Measurements from ENCODE around the gene HMGCS1. TPM values are rescaled to one million over a fixed set of nuclear protein-coding genes. Genes with fewer than 3 reads are reported as not detected.
A peak's percentile ranks its signal among the peaks of the same experiment; 100 is the strongest.
"Not testable (repeated sequence)": the region's sequence is repeated elsewhere in the genome, so short reads cannot be mapped to it uniquely, and the experiment has no call there.

HMGCS1 gene
- total and polyA plus RNA-seq, 7 experiments from 2014 or later = 8.9 to 77.5 (median 34.6) TPM

GRCh38 chr5:43309637-43310036, 3.6 kb downstream of the HMGCS1 start:
- ATAC-seq (no peak), DNase-seq (no peak)
- Mint-ChIP-seq H3K4me1 (peaks cover 19 to 79% (median 45%) of the 10 kb centered on the region in 7 donors), H3K4me3 (peak overlapping the region in 2 of 10 donors; percentile 21 to 42), H3K9me3 (peaks cover 0 to 7% (median 0%) of the 10 kb centered on the region in 11 donors), H3K36me3 (peaks cover 0 to 17% (median 0%) of the 10 kb centered on the region in 5 donors), H3K27ac (peak overlapping the region in 1 of 9 donors; percentile 20), H3K27me3 (peaks cover 0 to 2% (median 0%) of the 10 kb centered on the region in 5 donors)
- Histone ChIP-seq H3K4me3 (ENCODE audit: low read length) (no peak overlapping the region), H3K9me3 (ENCODE audit: control insufficient read depth in 2 of 3, low read length in 3 of 3) (no peaks in the 10 kb centered on the region), H3K27me3 (ENCODE audit: control insufficient read depth in 2 of 2, insufficient read depth in 2 of 2, low read length in 2 of 2) (no peaks in the 10 kb centered on the region), H3K27ac (ENCODE audit: low read depth, low read length) (no peak overlapping the region), H3K4me1 (ENCODE audit: control insufficient read depth in 2 of 2, insufficient read depth in 2 of 2, low read length in 2 of 2) (peaks cover 12 to 14% of the 10 kb centered on the region in 2 donors), H3K36me3 (ENCODE audit: control insufficient read depth in 2 of 3, insufficient read depth in 3 of 3, low read length in 3 of 3) (peaks cover 0 to 5% (median 0%) of the 10 kb centered on the region in 3 experiments)
- POLR2A ChIA-PET = no interaction called here
- CTCF ChIA-PET = no interaction called here
- intact Hi-C loops (cut with micrococcal nuclease) = loop anchor here (5.0 to 10.0 kb wide), 4 partner anchors 115 to 1405 kb away; partner anchors contain the start of genes FBXO4 (in 1 of the 2), NIM1K (in 1 of the 2), NNT (in 1 of the 2) and RIMOC1 (in 1 of the 2)

GRCh38 chr5:43309122-43309521, 4.1 kb downstream of the HMGCS1 start:
- intact Hi-C loops (cut with micrococcal nuclease) = no loop called here
- peaks cover 0 to 2% (median 0%) of the 10 kb centered on the region in 5 donors for H3K27me3 Mint-ChIP-seq
- peaks cover 0 to 17% (median 0%) of the 10 kb centered on the region in 5 donors for H3K36me3 Mint-ChIP-seq
- no peaks in the 10 kb centered on the region for H3K9me3 ChIP-seq (ENCODE audit: control insufficient read depth in 2 of 3, low read length in 3 of 3)
- no peaks in the 10 kb centered on the region for H3K27me3 ChIP-seq (ENCODE audit: control insufficient read depth in 2 of 2, insufficient read depth in 2 of 2, low read length in 2 of 2)
- H3K4me3 Mint-ChIP-seq = peak overlapping the region in 1 of 10 donors; percentile 21
- H3K4me3 ChIP-seq (ENCODE audit: low read length) = no peak overlapping the region
- ATAC-seq (no peak), DNase-seq (no peak)
- peak overlapping the region in 2 of 9 donors; percentile 16 to 20 for H3K27ac Mint-ChIP-seq
- H3K36me3 ChIP-seq (ENCODE audit: control insufficient read depth in 2 of 3, insufficient read depth in 3 of 3, low read length in 3 of 3) = peaks cover 0 to 5% (median 0%) of the 10 kb centered on the region in 3 experiments
- H3K27ac ChIP-seq (ENCODE audit: low read depth, low read length) = no peak overlapping the region
- peaks cover 20 to 79% (median 50%) of the 10 kb centered on the region in 7 donors for H3K4me1 Mint-ChIP-seq
- H3K4me1 ChIP-seq (ENCODE audit: control insufficient read depth in 2 of 2, insufficient read depth in 2 of 2, low read length in 2 of 2) = peaks cover 12 to 19% of the 10 kb centered on the region in 2 donors
- CTCF ChIA-PET = interaction anchor here (0.6 to 1.5 kb wide), 2 partner anchors 146 to 203 kb away, joined by 3 read pairs; no protein-coding TSS in a partner anchor
- peaks cover 0 to 3% (median 0%) of the 10 kb centered on the region in 11 donors for H3K9me3 Mint-ChIP-seq
- POLR2A ChIA-PET = no interaction called here

- H3K27me3 Mint-ChIP-seq; H3K27me3 ChIP-seq (ENCODE audit: control insufficient read depth in 2 of 2, insufficient read depth in 2 of 2, low read length in 2 of 2); H3K9me3 Mint-ChIP-seq; H3K9me3 ChIP-seq (ENCODE audit: control insufficient read depth in 2 of 3, low read length in 3 of 3); ATAC-seq; H3K4me3 Mint-ChIP-seq; H3K27ac ChIP-seq (ENCODE audit: low read depth, low read length); DNase-seq; H3K4me3 ChIP-seq (ENCODE audit: low read length); H3K36me3 ChIP-seq (ENCODE audit: control insufficient read depth in 2 of 3, insufficient read depth in 3 of 3, low read length in 3 of 3): not testable (repeated sequence)
- ChIA-PET POLR2A (interaction anchor here (1.6 kb wide), 2 partner anchors 177 to 185 kb away, joined by 4 to 7 read pairs; partner anchors contain the start of gene TMEM267), CTCF (interaction anchor here (0.7 to 1.8 kb wide), 4 partner anchors 186 to 398 kb away, joined by 3 to 6 read pairs (median 4); partner anchors contain the start of gene ZNF131)
- H3K4me1 ChIP-seq (ENCODE audit: control insufficient read depth in 2 of 2, insufficient read depth in 2 of 2, low read length in 2 of 2) = peaks cover 4 to 13% of the 10 kb centered on the region in 2 donors
- Mint-ChIP-seq H3K36me3 (peaks cover 4 to 26% (median 8%) of the 10 kb centered on the region in 5 donors), H3K4me1 (peaks cover 19 to 82% (median 51%) of the 10 kb centered on the region in 7 donors), H3K27ac (peak overlapping the region in 4 of 9 donors; percentile 20 to 72 (median 38))
- intact Hi-C loops (cut with micrococcal nuclease) = loop anchor here (1.0 to 2.0 kb wide), 4 partner anchors 80 to 395 kb away; no protein-coding TSS in a partner anchor
Observed at GRCh38 chr5:43306954-43307353, 6.3 kb downstream of the HMGCS1 start.

GRCh38 chr5:43305948-43306565, 7.2 kb downstream of the HMGCS1 start:
- CTCF ChIA-PET = interaction anchor here (0.5 to 1.8 kb wide), 8 partner anchors 136 to 397 kb away, joined by 3 to 6 read pairs (median 4); partner anchors contain the start of genes TMEM267 and ZNF131
- no peak overlapping the region for H3K27ac ChIP-seq (ENCODE audit: low read depth, low read length)

GRCh38 chr5:43304525-43304924, 8.7 kb downstream of the HMGCS1 start:
- ChIA-PET POLR2A (interaction anchor here (1.7 kb wide), 1 partner anchor 8 kb away, joined by 9 read pairs; the partner anchor contains the start of gene HMGCS1), CTCF (interaction anchor here (0.5 to 1.7 kb wide), 4 partner anchors 93 to 393 kb away, joined by 3 to 5 read pairs (median 4); no protein-coding TSS in a partner anchor)
- Histone ChIP-seq H3K4me3 (ENCODE audit: low read length) (no peak overlapping the region), H3K36me3 (ENCODE audit: control insufficient read depth in 2 of 3, insufficient read depth in 3 of 3, low read length in 3 of 3) (no peaks in the 10 kb centered on the region), H3K9me3 (ENCODE audit: control insufficient read depth in 2 of 3, low read length in 3 of 3) (no peaks in the 10 kb centered on the region), H3K27ac (ENCODE audit: low read depth, low read length) (no peak overlapping the region), H3K27me3 (ENCODE audit: control insufficient read depth in 2 of 2, insufficient read depth in 2 of 2, low read length in 2 of 2) (no peaks in the 10 kb centered on the region), H3K4me1 (ENCODE audit: control insufficient read depth in 2 of 2, insufficient read depth in 2 of 2, low read length in 2 of 2) (peaks cover 0 to 10% of the 10 kb centered on the region in 2 donors)
- DNase-seq = no peak
- peaks cover 5 to 26% (median 15%) of the 10 kb centered on the region in 5 donors for H3K36me3 Mint-ChIP-seq
- peak overlapping the region in 1 of 9 donors; percentile 86 for H3K27ac Mint-ChIP-seq
- H3K27me3 Mint-ChIP-seq = no peaks in the 10 kb centered on the region
- H3K4me1 Mint-ChIP-seq = peaks cover 21 to 82% (median 53%) of the 10 kb centered on the region in 7 donors
- ATAC-seq = no peak
- H3K9me3 Mint-ChIP-seq = no peaks in the 10 kb centered on the region
- peak overlapping the region in 1 of 10 donors; percentile 68 for H3K4me3 Mint-ChIP-seq
- intact Hi-C loops (cut with micrococcal nuclease) = loop anchor here in 1 of 2 donors (1.0 to 2.0 kb wide), 5 partner anchors 9 to 354 kb away; partner anchors contain the start of genes HMGCS1 and ZNF131

More at GRCh38 chr5:43305948-43306565, 7.2 kb downstream of the HMGCS1 start:
- H3K4me1 ChIP-seq (ENCODE audit: control insufficient read depth in 2 of 2, insufficient read depth in 2 of 2, low read length in 2 of 2) = peaks cover 0 to 10% of the 10 kb centered on the region in 2 donors
- H3K27me3 ChIP-seq (ENCODE audit: control insufficient read depth in 2 of 2, insufficient read depth in 2 of 2, low read length in 2 of 2) = no peaks in the 10 kb centered on the region
- H3K27me3 Mint-ChIP-seq = no peaks in the 10 kb centered on the region
- peak in 7 of 9 donors; percentile 24 to 64 (median 50) for DNase-seq
- no peak overlapping the region for H3K4me3 ChIP-seq (ENCODE audit: low read length)
- H3K36me3 ChIP-seq (ENCODE audit: control insufficient read depth in 2 of 3, insufficient read depth in 3 of 3, low read length in 3 of 3) = no peaks in the 10 kb centered on the region
- H3K4me1 Mint-ChIP-seq = peaks cover 21 to 82% (median 52%) of the 10 kb centered on the region in 7 donors
- H3K36me3 Mint-ChIP-seq = peaks cover 5 to 28% (median 11%) of the 10 kb centered on the region in 5 donors
- no peaks in the 10 kb centered on the region for H3K9me3 Mint-ChIP-seq
- H3K27ac Mint-ChIP-seq = peak overlapping the region in 6 of 9 donors; percentile 4 to 86 (median 30)
- H3K9me3 ChIP-seq (ENCODE audit: control insufficient read depth in 2 of 3, low read length in 3 of 3) = no peaks in the 10 kb centered on the region
- peak; percentile 79 for ATAC-seq
- intact Hi-C loops (cut with micrococcal nuclease) = loop anchor here (1.0 to 2.0 kb wide), 7 partner anchors 79 to 394 kb away; partner anchors contain the start of gene ZNF131 (in 1 of the 2)
- POLR2A ChIA-PET = interaction anchor here (1.6 kb wide), 2 partner anchors 178 to 184 kb away, joined by 4 to 7 read pairs; partner anchors contain the start of gene TMEM267
- H3K4me3 Mint-ChIP-seq = peak overlapping the region in 1 of 10 donors; percentile 18

DNA sequence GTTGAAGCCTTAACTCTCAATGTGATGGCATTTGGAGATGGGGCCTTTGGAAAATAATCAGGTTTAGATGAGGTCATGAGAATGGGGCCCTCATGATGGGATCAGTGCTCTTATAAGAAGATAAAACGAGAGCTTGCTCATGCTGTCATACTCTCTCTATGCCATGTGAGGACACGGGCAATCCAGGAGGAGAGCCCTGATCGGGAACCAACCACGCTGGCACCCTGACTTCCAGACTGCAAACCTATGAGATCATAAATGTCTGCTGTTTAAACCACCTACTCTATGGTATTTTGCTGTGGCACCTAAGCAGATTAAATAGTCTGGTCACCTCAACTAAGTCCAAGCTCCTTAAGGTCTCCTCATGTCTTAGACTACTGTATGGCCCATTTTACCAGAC, 10.0 kb downstream of the HMGCS1 start:
- Mint-ChIP-seq H3K27ac (peak overlapping the region in 1 of 9 donors; percentile 86), H3K4me1 (peaks cover 14 to 76% (median 42%) of the 10 kb centered on the region in 7 donors), H3K4me3 (peak overlapping the region in 1 of 10 donors; percentile 12), H3K36me3 (peaks cover 5 to 27% (median 22%) of the 10 kb centered on the region in 5 donors), H3K9me3 (no peaks in the 10 kb centered on the region), H3K27me3 (no peaks in the 10 kb centered on the region)
- CTCF ChIA-PET = interaction anchor here (0.7 to 1.1 kb wide), 2 partner anchors 153 to 412 kb away, joined by 3 read pairs; no protein-coding TSS in a partner anchor
- ATAC-seq = no peak
- POLR2A ChIA-PET = interaction anchor here (1.7 kb wide), 1 partner anchor 10 kb away, joined by 9 read pairs; the partner anchor contains the start of gene HMGCS1
- no peaks in the 10 kb centered on the region for H3K9me3 ChIP-seq (ENCODE audit: control insufficient read depth in 2 of 3, low read length in 3 of 3)
- H3K27ac ChIP-seq (ENCODE audit: low read depth, low read length) = no peak overlapping the region
- intact Hi-C loops (cut with micrococcal nuclease) = no loop called here
- H3K4me1 ChIP-seq (ENCODE audit: control insufficient read depth in 2 of 2, insufficient read depth in 2 of 2, low read length in 2 of 2) = peaks cover 0 to 10% of the 10 kb centered on the region in 2 donors
- no peaks in the 10 kb centered on the region for H3K27me3 ChIP-seq (ENCODE audit: control insufficient read depth in 2 of 2, insufficient read depth in 2 of 2, low read length in 2 of 2)
- no peak overlapping the region for H3K4me3 ChIP-seq (ENCODE audit: low read length)
- no peak for DNase-seq
- H3K36me3 ChIP-seq (ENCODE audit: control insufficient read depth in 2 of 3, insufficient read depth in 3 of 3, low read length in 3 of 3) = peaks cover 0 to 5% (median 4%) of the 10 kb centered on the region in 3 experiments

All from naive thymus-derived CD4-positive, alpha-beta T cell (primary cell).